ENCODE results near the gene REX1BD.

DNA sequence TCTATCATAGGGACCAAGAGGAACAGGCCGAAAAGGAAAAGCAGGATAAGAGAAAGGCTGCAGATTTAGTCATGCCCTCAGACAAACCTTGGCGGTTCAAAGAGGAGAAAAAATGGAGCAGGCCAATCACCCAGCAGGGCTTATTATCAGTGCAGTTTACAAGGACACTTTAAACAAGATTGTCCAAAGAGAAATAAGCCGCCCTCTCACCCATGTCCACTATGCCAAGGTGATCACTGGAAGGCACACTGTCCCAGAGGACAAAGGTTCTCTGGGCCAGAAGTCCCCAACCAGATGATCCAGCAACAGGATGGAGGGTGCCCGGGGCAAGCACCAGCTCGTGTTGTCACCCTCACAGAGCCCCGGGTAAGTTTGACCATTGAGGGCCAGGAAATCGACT, 8.3 kb upstream of the REX1BD start:
- TF ChIP-seq, protein P1, sequence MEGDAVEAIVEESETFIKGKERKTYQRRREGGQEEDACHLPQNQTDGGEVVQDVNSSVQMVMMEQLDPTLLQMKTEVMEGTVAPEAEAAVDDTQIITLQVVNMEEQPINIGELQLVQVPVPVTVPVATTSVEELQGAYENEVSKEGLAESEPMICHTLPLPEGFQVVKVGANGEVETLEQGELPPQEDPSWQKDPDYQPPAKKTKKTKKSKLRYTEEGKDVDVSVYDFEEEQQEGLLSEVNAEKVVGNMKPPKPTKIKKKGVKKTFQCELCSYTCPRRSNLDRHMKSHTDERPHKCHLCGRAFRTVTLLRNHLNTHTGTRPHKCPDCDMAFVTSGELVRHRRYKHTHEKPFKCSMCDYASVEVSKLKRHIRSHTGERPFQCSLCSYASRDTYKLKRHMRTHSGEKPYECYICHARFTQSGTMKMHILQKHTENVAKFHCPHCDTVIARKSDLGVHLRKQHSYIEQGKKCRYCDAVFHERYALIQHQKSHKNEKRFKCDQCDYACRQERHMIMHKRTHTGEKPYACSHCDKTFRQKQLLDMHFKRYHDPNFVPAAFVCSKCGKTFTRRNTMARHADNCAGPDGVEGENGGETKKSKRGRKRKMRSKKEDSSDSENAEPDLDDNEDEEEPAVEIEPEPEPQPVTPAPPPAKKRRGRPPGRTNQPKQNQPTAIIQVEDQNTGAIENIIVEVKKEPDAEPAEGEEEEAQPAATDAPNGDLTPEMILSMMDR (IDR thresholded peaks at IDR 0.05; ENCODE audit: control extremely low read depth in 1 of 3, insufficient read depth in 1 of 3, low read depth in 1 of 3, low read length in 3 of 3), result no peak
- TF ChIP-seq EGR1 (IDR thresholded peaks at IDR 0.05; ENCODE audit: borderline replicate concordance, low read depth, low read length) (no peak), BACH1 (IDR thresholded peaks at IDR 0.05; ENCODE audit: low read length) (no peak), POLR2A (IDR thresholded peaks at IDR 0.05; ENCODE audit: control extremely low read depth in 1 of 2, low read depth in 2 of 2, low read length in 2 of 2) (no peak), RAD21 (IDR thresholded peaks at IDR 0.05 in 1 of 2, conservative IDR thresholded peaks at IDR 0.05 in 1 of 2; ENCODE audit: low read depth in 2 of 2, low read length in 2 of 2) (no peak), EZH2 (IDR thresholded peaks at IDR 0.05; ENCODE audit: low read depth, low read length, severe bottlenecking) (no peak), SP1 (IDR thresholded peaks at IDR 0.05; ENCODE audit: low read depth, low read length) (no peak), RFX5 (IDR thresholded peaks at IDR 0.05; ENCODE audit: borderline replicate concordance, low read depth, low read length) (no peak), SIX5 (IDR thresholded peaks at IDR 0.05; ENCODE audit: low read depth, low read length) (no peak), POLR2AphosphoS5 (IDR thresholded peaks at IDR 0.05; ENCODE audit: low read depth, low read length) (no peak), SAP30 (IDR thresholded peaks at IDR 0.05; ENCODE audit: insufficient read depth, insufficient replicate concordance, low read length) (no peak)
